GM12878 (cell line): Measurements from ENCODE around the gene ALDH1L2. TPM values are rescaled to one million over a fixed set of nuclear protein-coding genes. Genes with fewer than 3 reads are reported as not detected.

Experiments used
- BHLHE40 ChIP-seq, 2 experiments: fragments of 450-650 bp in 1 of 2; IDR thresholded peaks; 2 replicates each; pipeline ENCODE4 v1.6.1; 2011 to 2017; ENCODE audit warnings: low read depth in 2 of 2, borderline replicate concordance in 1 of 2, improper control_type of control experiment in 1 of 2, low read length in 1 of 2, mild to moderate bottlenecking in 1 of 2
- NFYB ChIP-seq: IDR thresholded peaks from 2 replicates; pipeline ENCODE4 v1.6.1; 2011; ENCODE audit warnings: low read depth, mild to moderate bottlenecking, low read length, improper control_type of control experiment, moderate library complexity; ENCODE audit not compliant: insufficient read depth
- RAD51 ChIP-seq: fragments of 450-650 bp; IDR thresholded peaks from 2 replicates; pipeline ENCODE4 v1.6.1; 2016; ENCODE audit warnings: moderate library complexity, mild to moderate bottlenecking, inconsistent platforms
- RELB ChIP-seq: fragments of 450-650 bp; IDR thresholded peaks from 2 replicates; pipeline ENCODE4 v1.6.1; 2017; ENCODE audit warnings: low read depth, mild to moderate bottlenecking, moderate library complexity
- REST ChIP-seq: IDR thresholded peaks from 2 replicates; pipeline ENCODE4 v1.6.1; 2012; ENCODE audit warnings: mild to moderate bottlenecking, low read depth, low read length
- SIX5 ChIP-seq: IDR thresholded peaks from 2 replicates; pipeline ENCODE4 v1.6.1; 2011; ENCODE audit warnings: mild to moderate bottlenecking, low read depth, low read length, moderate library complexity; ENCODE audit not compliant: severe bottlenecking
- SKIL ChIP-seq: fragments of 450-650 bp; IDR thresholded peaks from 2 replicates; pipeline ENCODE4 v1.6.1; 2017; ENCODE audit warnings: mild to moderate bottlenecking, low read depth, inconsistent platforms; ENCODE audit not compliant: poor library complexity, severe bottlenecking
- SPI1 ChIP-seq: IDR thresholded peaks from 2 replicates; pipeline ENCODE4 v1.6.1; 2011; ENCODE audit warnings: low read depth, mild to moderate bottlenecking, low read length, moderate library complexity, borderline replicate concordance; ENCODE audit not compliant: insufficient read depth
- SREBF1 ChIP-seq: IDR thresholded peaks from 2 replicates; pipeline ENCODE4 v1.6.1; 2012; ENCODE audit warnings: mild to moderate bottlenecking, low read length
- STAT1 ChIP-seq: fragments of 450-650 bp; conservative IDR thresholded peaks from 2 replicates; pipeline ENCODE4 v1.6.1; 2014; ENCODE audit warnings: antibody characterized with exemption, mild to moderate bottlenecking
- ZBTB11 ChIP-seq: fragments of 450-650 bp; formaldehyde crosslinking; IDR thresholded peaks from 2 replicates; pipeline ENCODE4 v1.5.0; 2022; ENCODE audit warnings: mild to moderate bottlenecking, missing genetic modification characterization
- polyA plus RNA-seq, 11 experiments: library from polyadenylated mRNA; depleted of rRNA in 4 of 11; unstranded in 6 of 11; stranded (reverse) in 5 of 11; fragments of >200 nt; fragmentation: Nextera tagmentation in 4 of 11; fragmentation: Illumina TruSeq in 1 of 11; extraction: Ambion mirVana in 4 of 11; extraction: Trizol in 1 of 11; gene quantifications; 1 replicate in 1 of 11; 2 replicates in 10 of 11; pipeline versions ENCODE4 v1.2.1 to v1.2.3, GENCODE V29; 2011 to 2016; ENCODE audit warnings: inconsistent platforms in 2 of 11, missing spikeins in 2 of 11, low read depth in 1 of 11
- total RNA-seq, 4 experiments: library from RNA; depleted of rRNA in 3 of 4; stranded (reverse); fragments of >200 nt in 3 of 4; fragmentation: Illumina TruSeq in 1 of 4; extraction: Trizol in 1 of 4; gene quantifications; 2 replicates each; pipeline versions ENCODE4 v1.2.1 to v1.2.3, GENCODE V29; 2013 to 2021

Gene ALDH1L2
- total and polyA plus RNA-seq, 10 of the 15 experiments (the other 5 are each of a cell fraction or from before 2014, with no cell fraction given), result 0.15 to 13.7 (median 8.5) TPM

GRCh38 chr12:104986022-104986941 is 98.0 kb downstream of the ALDH1L2 start, which contains the start of gene NOPCHAP1 (continued):
- TF ChIP-seq NFYB (peak; percentile 66; the same call in 1 of the 2 replicates), ZBTB11 (CRISPR knock-in tag) (no peak), SPI1 (no peak), RELB (peak; percentile 60; the same call in 1 of the 2 replicates), BHLHE40 (IDR thresholded peaks at IDR 0.05; ENCODE audit: borderline replicate concordance in 1 of 2, low read depth in 2 of 2, low read length in 1 of 2) (peak; percentile 86 to 97), SREBF1 (no peak), RAD51 (no peak), REST (no peak), SIX5 (no peak), SKIL (no peak), STAT1 (no peak)
